Activated T-helper 1 cell treated with anti-CD3 and anti-CD28 coated beads, Interleukin-2, amount 50 U/mL, for 16 hours (primary cell): Measurements from ENCODE around the gene EIF2B2.

Source experiments
- DNase-seq, 2 donors: peaks; one replicate each; pipeline ENCODE4 v3.0.0-alpha.2; 2020; ENCODE audit warnings: low read depth in 1 of 2, low spot score in 1 of 2

EIF2B2 gene

DNA sequence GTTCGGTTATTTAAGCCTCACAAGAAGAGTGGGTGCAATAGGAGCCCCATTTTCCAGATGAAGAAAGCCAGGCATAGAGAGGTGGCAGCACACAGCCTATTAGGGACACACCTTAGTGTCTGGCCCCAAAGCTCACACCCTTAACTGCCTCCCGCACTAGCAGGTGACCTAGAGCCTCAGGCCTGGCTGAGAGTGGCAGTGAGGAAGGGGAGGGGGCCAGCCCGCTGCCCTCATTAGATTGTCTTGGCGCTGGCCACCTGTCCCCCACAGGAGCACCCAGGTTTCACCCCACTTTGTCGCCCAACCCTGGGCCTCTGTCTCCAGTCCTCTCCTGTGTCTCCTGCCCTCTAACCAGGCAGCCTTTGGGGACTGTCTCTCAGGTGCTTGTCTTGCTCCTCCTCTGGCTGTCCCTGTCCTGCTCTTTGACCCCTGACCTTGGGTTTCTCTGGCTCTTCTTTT lies 28.8 kb upstream of the EIF2B2 start:
- no peak for DNase-seq

GRCh38 chr14:74974364-74975058 lies 28.2 kb upstream of the EIF2B2 start:
- no peak for DNase-seq

DNA sequence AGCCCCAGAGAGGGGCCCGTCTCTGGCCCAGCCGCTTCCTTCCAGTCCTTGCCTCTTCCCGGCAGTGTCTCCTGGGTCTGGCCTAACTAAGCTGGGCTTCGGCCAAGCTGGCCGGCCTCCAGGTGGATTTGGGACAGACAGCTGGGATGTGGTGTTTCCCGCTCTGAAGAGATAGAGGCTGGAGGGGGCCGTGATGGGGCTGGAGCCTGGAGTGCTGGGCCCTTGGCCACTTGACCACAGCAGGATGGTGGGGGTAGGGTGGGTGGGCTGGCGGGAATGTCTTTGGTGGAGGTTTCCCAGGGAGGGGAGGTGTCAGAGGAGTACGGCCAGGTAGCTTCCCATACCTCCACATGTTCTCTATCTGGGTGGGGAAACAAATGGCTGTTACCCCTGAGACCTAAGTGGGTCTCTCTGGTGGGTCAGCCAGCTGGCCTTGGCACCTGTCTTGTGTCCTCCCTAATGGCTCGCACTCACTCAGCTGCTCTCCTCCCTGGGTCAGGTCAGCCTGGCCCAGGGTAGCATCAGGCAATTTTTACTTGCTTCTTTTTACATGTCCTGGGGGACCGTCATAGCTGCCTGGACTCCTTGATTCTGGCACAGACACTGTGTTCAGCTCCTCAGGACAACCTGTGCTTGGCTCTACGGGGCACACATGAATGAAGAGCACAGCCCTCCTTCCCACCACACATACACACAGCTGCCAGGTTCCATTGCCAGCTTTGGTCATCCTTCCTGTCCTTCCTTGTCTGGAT lies 27.5 kb upstream of the EIF2B2 start:
- no peak for DNase-seq

- no peak for DNase-seq
Measured at GRCh38 chr14:74976264-74977113, 26.2 kb upstream of the EIF2B2 start.

- no peak for DNase-seq
Measured at GRCh38 chr14:74977164-74977900, 25.4 kb upstream of the EIF2B2 start.

GRCh38 chr14:74977901-74978385 lies 24.8 kb upstream of the EIF2B2 start:
- no peak for DNase-seq

GRCh38 chr14:74978416-74978947 lies 24.2 kb upstream of the EIF2B2 start:
- no peak for DNase-seq

DNA sequence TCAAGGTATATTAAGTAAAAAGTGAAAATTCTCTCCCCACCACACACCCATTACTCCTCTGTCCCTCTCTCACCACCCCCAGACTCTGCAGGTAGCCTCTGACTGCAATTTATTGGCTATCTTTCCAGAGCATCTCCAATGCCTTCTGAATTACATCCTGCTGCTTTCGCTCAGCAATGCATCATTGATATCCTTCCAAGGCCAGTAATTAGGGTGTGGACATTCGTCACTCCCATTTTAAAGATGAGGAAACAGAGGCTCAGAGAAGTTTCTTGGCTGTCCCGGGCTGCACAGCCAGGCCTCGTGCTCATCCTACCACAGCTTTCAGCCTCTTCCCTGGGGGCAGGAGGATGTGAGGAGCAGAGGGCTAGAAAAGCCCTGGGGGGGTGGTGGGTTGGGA lies 23.7 kb upstream of the EIF2B2 start:
- DNase-seq = no peak

DNA sequence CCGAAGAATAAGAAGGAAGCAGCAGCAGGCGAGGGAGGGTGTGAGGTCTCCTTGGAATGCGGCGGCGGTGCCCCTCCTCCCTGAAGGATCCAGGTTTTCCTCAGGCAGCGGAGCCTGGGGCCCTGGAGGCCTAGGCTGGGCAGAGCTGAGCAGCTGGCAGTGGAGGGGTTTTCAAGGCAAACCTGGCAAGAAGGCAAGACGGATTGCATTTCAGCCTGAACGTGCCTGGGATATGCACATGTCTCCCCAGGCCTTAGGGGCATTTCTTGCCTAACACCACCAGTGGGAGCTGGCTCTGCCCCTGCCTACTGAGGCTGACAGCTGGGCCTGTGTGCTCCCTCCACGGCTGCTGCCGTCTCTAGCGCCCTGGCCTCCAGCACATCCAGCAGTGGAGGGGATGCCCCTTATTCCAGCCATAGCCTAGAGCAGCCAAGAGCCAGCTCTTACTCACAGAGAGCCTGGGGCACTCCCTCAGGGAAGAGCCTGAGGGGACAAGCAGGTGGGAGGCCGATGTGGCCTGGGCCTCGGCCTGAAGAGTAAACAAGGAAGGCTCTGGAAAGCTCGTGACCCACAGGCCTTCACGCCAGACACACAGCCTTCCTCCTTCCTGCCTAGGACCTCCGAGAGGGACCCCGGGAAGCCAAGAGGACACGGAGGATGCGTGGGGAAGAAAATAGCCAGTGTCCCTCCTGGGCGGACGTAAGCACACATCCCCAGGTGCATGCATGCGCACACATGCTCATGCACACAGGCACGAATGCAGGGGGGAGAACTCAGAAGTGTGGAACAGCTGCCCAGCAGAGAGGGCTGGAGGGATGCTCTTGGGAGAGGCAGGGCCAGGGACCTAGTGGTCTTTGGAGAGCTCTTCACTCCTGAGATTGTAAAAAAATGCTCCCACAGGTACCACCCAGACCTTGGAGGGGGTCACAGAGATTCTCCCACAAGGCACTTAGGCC lies 23.0 kb upstream of the EIF2B2 start:
- DNase-seq = no peak

- DNase-seq = no peak
Measured at GRCh38 chr14:74980398-74980730, 22.4 kb upstream of the EIF2B2 start.

DNA sequence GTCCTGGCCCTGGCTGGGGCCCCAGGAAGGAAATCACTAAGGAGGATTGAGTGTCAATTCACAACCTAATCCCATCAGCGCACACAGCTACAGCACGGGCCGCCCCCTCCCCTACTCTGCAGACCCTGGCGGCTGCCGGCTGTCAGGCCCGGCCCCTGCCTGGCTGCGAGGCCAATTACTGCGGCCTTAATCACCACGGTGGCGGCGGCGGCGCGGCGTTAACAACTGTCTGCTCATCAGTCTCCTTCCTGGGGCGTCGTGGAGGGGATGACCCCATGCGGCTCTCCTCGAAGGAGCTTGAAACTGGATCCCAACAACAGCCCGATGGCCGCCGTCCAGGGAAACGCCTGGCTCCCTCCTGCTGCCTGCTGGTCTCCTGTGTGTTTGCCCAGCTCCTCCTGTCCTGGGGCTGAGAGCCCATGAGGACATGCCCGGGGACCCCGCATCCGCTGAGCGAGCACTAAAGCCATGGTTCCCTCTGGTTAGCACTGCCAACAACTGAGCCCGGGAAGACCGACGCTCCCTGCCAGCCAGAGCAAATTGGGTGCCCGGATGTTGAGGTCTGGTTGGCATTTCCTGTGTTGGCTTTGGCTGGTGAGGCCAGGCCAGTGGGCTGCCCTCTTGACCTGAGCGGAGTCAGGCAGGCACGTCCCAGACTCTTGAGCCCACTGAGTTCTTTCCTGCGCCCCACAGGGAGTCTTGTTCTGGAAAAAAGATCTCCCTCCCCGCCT lies 21.8 kb upstream of the EIF2B2 start:
- DNase-seq = no peak

GRCh38 chr14:74981462-74981782 lies 21.3 kb upstream of the EIF2B2 start:
- no peak for DNase-seq

GRCh38 chr14:74981833-74982232 lies 20.9 kb upstream of the EIF2B2 start:
- DNase-seq = no peak

DNA sequence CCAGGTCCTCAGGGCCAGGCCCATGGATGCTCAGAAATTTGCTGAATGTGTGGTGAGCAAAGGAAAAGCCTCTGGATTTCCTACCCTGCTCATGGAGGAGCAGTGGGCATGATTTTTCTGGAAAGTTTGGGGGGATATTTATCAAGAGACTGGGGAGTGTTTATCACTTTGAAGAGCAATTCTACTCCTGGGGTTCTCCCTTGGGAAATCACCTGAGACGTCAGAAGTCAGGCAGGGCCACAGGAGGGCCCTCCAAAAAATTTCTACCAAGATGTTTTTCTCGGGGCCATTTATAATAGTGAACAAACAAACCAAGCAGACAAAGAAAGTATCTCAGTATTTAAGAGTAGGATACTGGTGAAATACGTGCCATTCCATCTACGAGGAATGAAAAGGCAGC lies 20.1 kb upstream of the EIF2B2 start:
- no peak for DNase-seq

DNA sequence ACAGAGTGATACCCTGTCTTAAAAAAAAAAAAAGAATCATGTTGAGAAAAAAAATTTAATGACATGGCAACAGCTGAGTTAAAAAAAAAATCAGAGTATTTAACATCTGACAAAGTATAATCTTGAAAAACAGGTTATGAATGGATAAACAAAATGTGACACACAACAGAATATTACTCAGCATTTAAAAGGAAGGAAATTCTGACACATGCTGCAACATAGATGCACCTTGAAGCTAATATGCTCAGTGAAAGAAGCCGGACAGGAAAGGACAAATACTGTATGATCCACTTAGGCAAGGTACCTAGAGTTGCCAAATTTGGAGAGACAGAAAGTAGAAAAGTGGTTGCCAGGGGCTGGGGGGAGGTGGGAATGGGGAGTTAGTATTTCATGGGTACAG lies 19.4 kb upstream of the EIF2B2 start:
- no peak for DNase-seq

- no peak for DNase-seq
Measured at GRCh38 chr14:74984236-74985027, 18.3 kb upstream of the EIF2B2 start.

DNA sequence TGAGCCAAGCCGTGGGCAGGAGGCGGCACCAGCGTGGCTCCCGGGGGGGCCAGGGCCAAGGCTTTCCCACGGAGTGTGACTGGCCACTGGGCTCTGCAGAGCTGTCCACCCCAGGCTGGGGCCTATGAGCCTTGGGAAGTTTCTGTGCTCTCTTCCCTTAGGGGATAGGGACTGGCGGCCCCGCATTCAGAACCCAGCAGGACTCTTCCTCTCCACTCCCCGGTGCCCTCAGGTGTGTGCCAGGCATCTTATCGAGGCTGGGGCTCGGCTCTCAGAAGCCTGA lies 17.8 kb upstream of the EIF2B2 start:
- DNase-seq = no peak

GRCh38 chr14:74985806-74986205 lies 16.9 kb upstream of the EIF2B2 start:
- no peak for DNase-seq

DNA sequence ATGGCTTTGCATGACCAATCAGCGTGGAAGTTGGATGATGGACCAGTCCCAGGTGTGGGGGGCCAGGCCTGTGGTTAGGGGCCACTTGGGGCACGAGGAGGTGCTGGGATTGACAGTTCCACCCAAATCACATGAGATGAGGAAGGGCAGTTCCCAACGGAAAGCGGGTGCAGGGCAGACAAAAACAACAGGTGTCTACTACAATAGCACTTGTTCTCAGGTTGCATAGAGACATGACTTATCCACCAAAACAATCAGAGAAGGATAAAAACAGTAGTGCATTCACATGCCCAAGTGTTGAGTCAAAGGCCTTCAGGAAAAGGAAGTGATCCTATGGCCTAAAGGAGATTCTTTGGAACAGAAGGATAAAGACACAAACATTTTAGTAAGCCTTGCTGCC lies 14.6 kb upstream of the EIF2B2 start:
- no peak for DNase-seq
